Panc1 (cell line): ENCODE data around the gene CRY2.

Experiments used
- CTCF ChIP-seq: fragments of 450-650 bp; IDR thresholded peaks from 2 replicates; pipeline ENCODE4 v1.5.1; 2017; ENCODE audit warnings: mild to moderate bottlenecking
- POLR2AphosphoS5 ChIP-seq: IDR thresholded peaks from 2 replicates; pipeline ENCODE4 v1.6.1; 2012; ENCODE audit warnings: mild to moderate bottlenecking, low read depth, low read length, moderate library complexity
- REST ChIP-seq, 2 experiments: IDR thresholded peaks; 2 replicates each; pipeline ENCODE4 v1.6.1; 2011 to 2012; ENCODE audit warnings: low read depth in 2 of 2, control low read depth in 1 of 2, low read length in 1 of 2, mild to moderate bottlenecking in 1 of 2, moderate library complexity in 1 of 2; ENCODE audit not compliant: insufficient read depth in 1 of 2

GRCh38 chr11:45918331-45918941 lies 71.2 kb downstream of the CRY2 start:
- no peak for TF ChIP-seq CTCF
- no peak for TF ChIP-seq REST (IDR thresholded peaks at IDR 0.05; ENCODE audit: insufficient read depth in 1 of 2, low read depth in 2 of 2, low read length in 1 of 2)
- peak; percentile 34; the same call in 1 of the 2 replicates for TF ChIP-seq POLR2AphosphoS5
